Fibroblast of peridontal ligament (primary cell): ENCODE measurements around the gene LSG1.
"Not testable (repeated sequence)": the region's sequence is repeated elsewhere in the genome, so short reads cannot be mapped to it uniquely, and the experiment has no call there.

Experiments used
- DNase-seq: peaks from one replicate; pipeline ENCODE4 v3.0.0-alpha.2; 2010; ENCODE audit errors: extremely low read depth

Gene LSG1

DNA sequence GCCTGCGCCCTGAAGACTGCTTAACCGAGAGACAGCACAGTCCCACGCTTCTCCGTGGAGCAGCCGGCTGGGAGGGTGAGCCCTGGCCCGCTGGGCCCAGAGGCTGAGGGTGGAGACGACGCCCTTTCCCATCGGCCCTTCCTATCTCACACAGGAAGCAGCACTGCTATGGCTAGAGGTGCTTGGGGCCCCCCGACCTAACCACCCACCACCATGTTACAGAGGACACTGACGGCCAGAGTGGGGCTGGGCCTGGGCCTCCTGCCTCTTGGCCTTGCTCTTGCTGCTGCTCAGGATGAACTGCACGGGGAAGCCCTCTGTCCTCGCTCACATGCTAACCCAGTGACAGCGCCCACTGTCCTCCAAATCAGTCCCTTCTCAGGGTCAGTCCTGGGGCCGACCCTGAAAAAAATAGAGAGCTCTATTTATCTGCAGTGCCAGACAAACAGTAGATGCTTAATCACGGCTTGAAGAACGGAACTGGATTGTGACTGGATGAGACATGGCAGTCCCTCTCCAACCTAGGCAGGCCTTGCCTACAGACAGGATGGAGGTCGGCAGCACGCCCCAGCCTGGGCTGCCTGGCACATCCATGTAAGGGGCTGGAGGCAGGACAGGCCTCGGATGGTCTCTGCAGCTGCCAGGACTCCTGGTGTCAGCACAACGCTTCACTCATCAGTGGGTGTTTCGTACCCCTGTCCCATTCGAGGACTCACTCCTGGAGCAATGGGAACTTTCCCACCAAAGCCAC is 53.0 kb downstream of the LSG1 start:
- no peak for DNase-seq

DNA sequence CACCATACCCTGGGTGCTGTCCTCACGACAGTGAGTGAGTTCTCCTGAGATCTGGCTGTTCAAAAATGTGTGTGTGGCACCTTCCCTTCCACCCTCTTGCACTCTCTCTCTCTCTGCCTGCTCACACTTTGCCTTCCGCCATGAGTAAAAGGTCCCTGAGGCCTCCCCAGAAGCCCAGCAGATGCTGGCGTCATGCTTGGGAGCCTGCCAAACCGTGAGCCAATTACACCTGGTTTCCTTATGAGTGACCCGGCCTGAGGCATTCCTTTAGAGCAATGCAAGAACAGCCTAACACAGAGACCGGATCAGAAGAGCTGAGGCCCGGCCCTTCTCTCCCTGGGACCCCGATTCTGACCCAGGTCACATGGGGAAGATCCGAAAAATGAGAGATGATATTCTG is 54.2 kb downstream of the LSG1 start:
- DNase-seq: peak; percentile 16

DNA sequence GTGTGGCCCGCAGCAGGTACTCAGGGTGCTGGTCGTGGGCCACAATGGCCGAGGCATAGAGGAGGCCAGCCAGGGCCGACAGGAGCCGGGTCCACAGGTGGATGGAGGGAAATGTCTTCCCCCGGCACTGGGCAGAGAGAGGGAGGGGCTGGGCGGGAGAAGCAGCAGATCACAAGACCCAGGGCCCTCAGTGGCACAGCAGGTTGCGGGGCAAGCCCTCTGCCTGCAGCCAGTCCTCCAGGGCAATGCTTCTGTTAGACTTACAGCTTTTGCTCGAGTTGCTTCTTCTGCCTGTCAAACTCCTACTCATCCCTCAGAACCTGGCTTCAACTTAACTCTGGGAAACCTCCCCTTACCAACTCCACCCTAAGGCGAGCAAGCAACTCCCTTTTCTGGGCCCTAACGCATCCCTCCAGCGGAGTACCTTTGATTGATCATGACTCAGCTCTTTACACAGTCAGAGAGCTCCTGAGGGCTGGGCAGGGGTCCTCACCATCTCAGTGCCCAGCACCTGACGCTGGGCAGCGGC is 54.8 kb downstream of the LSG1 start:
- DNase-seq: no peak

DNA sequence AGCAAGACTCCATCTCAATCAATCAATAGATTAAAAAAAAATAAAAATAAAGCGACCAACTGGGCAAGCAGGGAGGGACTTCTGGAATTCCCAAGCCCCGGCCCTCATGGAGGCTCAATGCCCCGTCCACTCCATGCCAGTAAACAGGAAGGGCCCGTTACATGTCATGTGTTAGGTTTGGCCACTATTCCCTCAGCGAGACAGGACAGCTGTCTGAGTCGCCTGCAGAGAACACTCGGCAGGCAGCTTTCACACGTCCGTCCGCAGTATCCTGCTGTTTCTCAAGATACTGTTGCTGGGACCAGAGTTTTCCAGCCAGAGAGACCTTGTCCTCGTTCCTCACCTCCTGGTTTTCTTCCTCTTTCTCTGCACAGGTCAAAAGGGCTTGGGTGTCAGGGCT is 56.8 kb downstream of the LSG1 start:
- DNase-seq: no peak

GRCh38 chr3:194612221-194612620 is 59.8 kb downstream of the LSG1 start:
- DNase-seq: no peak

GRCh38 chr3:194610689-194611088 is 61.3 kb downstream of the LSG1 start:
- DNase-seq: no peak

DNA sequence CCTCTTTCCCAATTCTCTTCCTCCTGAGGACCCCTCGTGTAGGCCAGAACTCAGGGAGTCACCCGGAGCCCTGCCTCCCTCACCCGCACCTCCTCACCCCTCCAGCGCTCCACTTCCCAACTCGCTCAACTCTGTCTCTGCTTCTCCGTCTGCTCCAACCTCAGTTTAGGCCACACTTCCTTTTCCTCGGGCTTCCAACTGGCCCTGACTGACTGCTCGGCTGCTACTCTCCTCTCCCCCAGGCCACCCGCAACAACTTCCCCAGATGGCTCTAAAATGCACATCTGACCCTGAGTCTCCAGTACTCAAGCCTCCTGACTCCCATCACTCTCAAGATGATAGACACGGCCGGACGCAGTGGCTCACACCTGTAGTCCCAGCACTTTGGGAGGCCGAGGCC is 62.4 kb downstream of the LSG1 start:
- DNase-seq: no peak

DNA sequence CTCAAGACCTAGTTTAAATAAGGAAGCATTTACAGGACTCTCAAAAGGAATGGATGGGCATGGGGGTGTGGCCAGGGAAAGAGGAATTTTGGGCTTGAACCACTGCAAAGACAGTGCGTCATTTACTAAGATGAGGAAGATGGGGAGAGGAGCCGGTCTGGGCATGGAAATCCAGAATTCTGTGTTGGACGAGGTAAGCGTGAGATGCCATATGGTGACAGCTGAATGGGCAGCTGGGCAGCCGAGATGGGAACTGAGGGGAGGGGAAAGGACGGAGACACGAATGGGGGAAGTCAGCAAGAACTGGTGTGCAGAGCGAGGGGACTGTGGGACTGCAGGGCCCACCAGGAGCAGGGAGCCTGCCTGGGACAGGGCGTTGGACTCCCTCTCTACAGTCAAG is 63.0 kb downstream of the LSG1 start:
- no peak for DNase-seq

DNA sequence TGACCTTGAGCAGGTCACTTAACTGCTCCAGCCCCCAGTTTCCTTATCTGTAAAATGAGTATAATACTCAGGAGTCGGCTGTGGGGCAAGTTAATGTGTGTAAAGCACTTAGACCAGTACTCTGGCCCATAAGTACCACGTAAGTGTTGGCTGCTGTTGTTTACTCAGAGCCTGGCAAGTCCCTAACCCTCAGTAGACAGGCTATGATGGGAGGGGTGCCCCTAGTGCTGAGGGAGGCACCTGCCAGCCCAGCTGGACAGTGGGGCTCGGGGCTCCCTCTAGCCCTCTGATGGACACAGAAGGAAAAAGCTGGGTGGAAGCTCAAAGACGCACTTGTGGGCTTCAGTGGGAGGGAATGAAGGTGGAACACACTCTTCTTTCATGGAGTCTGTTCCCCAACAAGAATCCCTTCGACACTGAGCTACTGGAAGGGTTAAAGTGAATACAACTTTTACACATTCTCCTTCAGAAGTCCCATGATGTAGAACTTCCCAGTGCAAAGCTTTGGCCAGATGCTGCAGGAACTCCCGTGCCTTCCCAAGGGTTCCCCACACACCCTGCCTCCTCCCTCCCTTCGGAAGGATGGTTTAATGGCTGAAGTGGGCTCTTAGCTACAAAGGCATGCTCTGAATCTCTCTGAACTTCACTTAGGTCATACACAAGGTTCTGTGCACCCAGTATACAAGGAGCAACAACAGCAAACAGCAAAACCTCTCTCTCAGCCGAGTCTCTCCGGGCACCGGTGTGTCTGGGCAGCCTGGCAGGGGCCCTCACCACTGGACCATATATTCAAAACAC is 64.2 kb downstream of the LSG1 start:
- no peak for DNase-seq

GRCh38 chr3:194606941-194607340 is 65.0 kb downstream of the LSG1 start:
- peak; percentile 17 for DNase-seq

GRCh38 chr3:194606163-194606562 is 65.8 kb downstream of the LSG1 start:
- DNase-seq: no peak

DNA sequence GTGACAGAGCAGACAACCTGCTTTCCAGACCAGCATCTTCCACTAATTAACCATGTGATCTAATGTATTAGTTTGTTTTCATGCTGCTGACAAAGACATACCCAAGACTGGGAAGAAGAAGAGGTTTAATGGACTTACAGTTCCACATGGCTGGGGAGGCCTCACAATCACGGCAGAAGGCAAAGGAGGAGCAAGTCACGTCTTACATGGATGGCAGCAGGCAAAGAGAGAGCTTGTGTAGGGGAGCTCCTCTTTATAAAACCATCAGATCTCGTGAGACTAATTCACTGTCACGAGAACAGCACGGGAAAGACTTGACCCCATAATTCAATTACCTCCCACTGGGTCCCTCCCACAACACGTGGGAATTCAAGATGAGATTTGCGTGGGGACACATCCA is 66.7 kb downstream of the LSG1 start:
- not testable (repeated sequence) for DNase-seq

DNA sequence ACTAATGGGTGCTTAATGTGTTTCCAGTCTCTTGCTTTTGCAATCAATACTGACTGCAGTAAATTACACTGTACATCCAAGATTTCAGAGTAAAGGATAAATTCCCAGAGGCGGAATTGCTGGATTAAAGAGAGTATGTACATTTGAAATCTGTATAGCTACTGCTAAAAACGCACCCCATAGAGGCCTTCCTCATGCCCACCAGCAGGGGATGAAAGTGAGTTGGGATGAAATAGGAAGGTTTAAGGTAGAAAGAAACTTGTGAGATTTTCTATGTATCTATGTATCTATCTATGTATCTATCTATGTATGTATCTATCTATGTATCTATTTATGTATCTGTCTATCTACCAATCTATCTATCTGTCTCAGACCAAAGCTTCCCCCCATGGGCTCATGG is 67.2 kb downstream of the LSG1 start:
- DNase-seq: no peak

GRCh38 chr3:194604126-194604525 is 67.9 kb downstream of the LSG1 start:
- DNase-seq: no peak

DNA sequence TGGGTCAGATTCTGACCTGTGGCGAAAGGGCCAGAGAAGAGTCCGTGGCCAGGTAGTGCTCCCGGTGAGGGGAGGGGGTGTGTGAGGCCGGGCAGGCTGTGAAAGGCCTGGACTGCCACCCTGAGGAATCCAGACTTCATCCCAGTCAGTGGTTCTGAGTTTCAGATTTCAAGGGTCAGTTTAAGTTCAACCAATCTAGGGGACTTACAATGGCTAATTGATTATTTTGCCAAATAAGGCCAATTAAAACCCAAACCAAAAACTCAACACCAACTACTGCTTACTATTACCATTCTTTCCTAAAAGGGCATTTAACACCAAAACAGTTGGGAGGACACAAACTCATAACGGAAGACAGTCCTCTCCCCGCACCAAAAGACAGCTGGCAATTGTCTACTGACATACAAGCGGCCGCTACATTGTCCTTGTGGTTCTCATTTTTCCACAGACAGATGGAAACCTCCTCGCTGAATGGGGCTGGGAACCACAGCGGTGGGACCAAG is 69.3 kb downstream of the LSG1 start:
- DNase-seq: peak; percentile 12

DNA sequence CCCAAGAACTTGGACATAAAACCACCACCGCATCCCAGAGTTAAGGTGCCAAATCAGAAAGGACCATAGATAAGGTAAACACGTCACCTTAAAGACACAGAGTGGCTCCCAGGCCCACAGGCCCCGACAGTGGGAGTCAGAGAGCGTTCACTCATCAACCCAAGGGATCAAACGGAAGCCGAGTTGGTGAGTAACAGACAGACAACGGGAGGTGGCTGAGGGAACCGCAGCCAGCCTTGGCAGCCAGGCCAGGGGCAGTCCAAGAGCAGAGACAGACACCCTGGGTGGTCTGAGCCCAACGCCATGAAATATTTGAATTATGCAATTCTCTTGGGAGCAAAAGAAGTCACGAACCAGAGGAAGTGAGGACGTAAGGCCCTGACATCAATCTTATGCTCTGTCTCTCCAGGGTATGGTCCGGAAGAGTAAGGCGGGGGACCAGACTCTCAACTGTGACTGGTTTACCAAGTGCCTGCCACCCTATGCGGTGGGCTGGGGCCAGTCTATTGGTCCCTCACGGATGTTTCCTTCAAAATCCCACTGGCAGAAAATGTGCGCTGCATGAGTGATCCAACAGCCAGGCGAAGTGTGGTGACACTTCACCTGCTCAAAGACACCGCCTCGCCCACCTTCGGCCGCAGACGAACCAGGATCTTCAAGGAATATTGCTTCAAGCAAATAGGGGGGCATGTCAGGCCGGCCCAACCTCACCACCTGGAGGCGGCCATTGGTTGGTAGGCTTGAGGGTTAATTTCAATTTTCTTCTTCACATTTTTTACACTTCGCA is 73.0 kb downstream of the LSG1 start:
- DNase-seq: peak; percentile 75

- no peak for DNase-seq
Measured at GRCh38 chr3:194596906-194597305, 75.1 kb downstream of the LSG1 start.

GRCh38 chr3:194592798-194593752 is 78.9 kb downstream of the LSG1 start:
- peak; percentile 100 for DNase-seq
